Cardiac muscle cell (in vitro differentiated cells and primary cell): ENCODE measurements around the gene ANKRD39. TPM values are rescaled to one million over a fixed set of nuclear protein-coding genes. Genes with fewer than 3 reads are reported as not detected.

ENCODE experiments used
- DNase-seq, 2 donors: peaks; one replicate each; pipeline versions ENCODE4 v3.0.0 to v3.0.0-alpha.2; 2010 to 2017; ENCODE audit warnings: low read depth in 1 of 2, low spot score in 1 of 2
- H3K27ac ChIP-seq: fragments of 200-600 bp; sonication (generic); 2 replicates; pipeline ENCODE4 v1.5.1; 2016
- H3K27me3 ChIP-seq: fragments of 200-600 bp; sonication (generic); 2 replicates; pipeline ENCODE4 v1.6.0; 2016; ENCODE audit warnings: control low read depth
- H3K36me3 ChIP-seq: fragments of 200-600 bp; sonication (generic); 2 replicates; pipeline ENCODE4 v1.5.1; 2016; ENCODE audit warnings: control low read depth
- H3K4me1 ChIP-seq: fragments of 200-600 bp; sonication (generic); 2 replicates; pipeline ENCODE4 v1.8.1; 2017; ENCODE audit warnings: low read depth, mild to moderate bottlenecking, mixed run types
- H3K4me3 ChIP-seq: fragments of 200-600 bp; sonication (generic); 2 replicates; pipeline ENCODE4 v1.5.1; 2016; ENCODE audit warnings: mild to moderate bottlenecking
- H3K9me3 ChIP-seq: fragments of 200-600 bp; sonication (generic); 2 replicates; pipeline ENCODE4 v1.5.1; 2017; ENCODE audit warnings: low read depth, mild to moderate bottlenecking, control low read depth
- polyA plus RNA-seq: library from polyadenylated mRNA; unstranded; fragments of >200 nt; fragmentation: Nextera tagmentation; extraction: Ambion mirVana; gene quantifications from 2 replicates; pipeline ENCODE4 v1.2.1, GENCODE V29; 2016
- total RNA-seq: library from RNA; depleted of rRNA; stranded (reverse); fragments of >200 nt; gene quantifications from 2 replicates; pipeline ENCODE4 v1.2.3, GENCODE V29; 2016
- TF ChIP-seq, protein P1 (sequence below): IDR thresholded peaks from 2 replicates; pipeline ENCODE4 v1.5.1; 2012; ENCODE audit warnings: low read depth, mild to moderate bottlenecking, low read length

ANKRD39 gene
- total and polyA plus RNA-seq, 2 experiments from 2014 or later, result 27.8 to 32.3 TPM

DNA sequence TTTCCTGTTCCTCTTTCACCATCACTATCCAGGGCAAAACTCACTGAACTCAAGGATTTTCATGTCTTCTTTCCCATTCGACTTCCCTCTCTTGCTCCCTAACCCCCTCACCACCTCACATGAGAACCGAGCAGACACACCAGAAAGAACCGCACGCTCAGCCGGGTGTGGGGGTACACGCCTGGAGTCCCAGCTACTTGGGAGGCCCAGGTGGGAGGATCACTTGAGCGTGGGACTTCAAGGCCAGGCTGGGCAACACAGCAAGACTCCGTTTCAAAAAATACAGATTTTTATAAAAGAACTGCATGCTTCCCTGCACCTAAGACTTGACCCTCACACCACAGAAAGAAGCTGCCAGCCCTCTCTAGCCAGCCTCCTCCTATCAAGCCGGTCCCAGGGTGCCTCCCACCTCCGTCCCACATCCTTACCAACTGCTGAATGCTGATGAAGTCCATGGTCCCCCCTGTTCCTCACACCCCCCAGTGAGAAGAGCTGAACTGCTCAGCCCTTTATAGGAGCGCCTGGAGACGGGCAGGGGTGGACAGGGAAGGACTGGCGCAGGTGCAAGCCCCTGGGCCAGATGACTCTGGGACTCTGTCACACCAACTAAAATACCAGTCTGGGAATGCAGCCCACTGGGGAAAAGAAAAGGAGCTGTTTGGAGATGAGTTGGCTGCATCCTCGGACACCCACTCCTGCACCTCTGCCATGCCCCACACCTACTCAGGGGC is 14.1 kb downstream of the ANKRD39 start, which contains the start of gene ANKRD23:
ANKRD23 (minus strand) TSS at position 484 of the 731 bp plus-strand sequence; CDS start at position 455, 29 bp downstream.
- Histone ChIP-seq H3K27ac (peak within 1 kb of the TSS; percentile 10), H3K27me3 (no peaks in the 10 kb centered on the region), H3K4me1 (peaks cover 7% of the 10 kb centered on the region), H3K4me3 (no peak within 1 kb of the TSS), H3K36me3 (no peaks in the 10 kb centered on the region), H3K9me3 (no peaks in the 10 kb centered on the region)
- no peak for DNase-seq
- TF ChIP-seq, protein P1, sequence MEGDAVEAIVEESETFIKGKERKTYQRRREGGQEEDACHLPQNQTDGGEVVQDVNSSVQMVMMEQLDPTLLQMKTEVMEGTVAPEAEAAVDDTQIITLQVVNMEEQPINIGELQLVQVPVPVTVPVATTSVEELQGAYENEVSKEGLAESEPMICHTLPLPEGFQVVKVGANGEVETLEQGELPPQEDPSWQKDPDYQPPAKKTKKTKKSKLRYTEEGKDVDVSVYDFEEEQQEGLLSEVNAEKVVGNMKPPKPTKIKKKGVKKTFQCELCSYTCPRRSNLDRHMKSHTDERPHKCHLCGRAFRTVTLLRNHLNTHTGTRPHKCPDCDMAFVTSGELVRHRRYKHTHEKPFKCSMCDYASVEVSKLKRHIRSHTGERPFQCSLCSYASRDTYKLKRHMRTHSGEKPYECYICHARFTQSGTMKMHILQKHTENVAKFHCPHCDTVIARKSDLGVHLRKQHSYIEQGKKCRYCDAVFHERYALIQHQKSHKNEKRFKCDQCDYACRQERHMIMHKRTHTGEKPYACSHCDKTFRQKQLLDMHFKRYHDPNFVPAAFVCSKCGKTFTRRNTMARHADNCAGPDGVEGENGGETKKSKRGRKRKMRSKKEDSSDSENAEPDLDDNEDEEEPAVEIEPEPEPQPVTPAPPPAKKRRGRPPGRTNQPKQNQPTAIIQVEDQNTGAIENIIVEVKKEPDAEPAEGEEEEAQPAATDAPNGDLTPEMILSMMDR, result no peak

DNA sequence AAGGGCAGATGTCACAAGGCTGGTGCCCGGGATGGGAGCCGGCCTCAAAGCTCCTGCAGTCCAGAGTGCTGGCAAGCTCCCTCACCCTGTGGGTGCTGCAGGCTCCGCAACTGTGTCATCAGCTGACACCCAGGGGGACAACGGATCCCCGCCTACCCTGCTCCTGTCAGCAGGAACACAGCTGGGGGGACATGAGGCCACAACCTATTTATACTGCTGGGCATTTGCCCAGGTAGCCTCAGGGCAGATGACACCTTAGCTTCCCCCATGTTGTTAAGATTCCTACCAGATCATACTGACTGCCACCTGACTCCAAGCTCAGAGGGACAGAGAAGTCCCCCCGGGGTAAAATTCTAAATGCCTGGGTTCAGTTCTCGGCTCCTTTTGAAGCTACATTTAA is 15.2 kb downstream of the ANKRD39 start:
- H3K9me3 ChIP-seq, result no peaks in the 10 kb centered on the region
- H3K27me3 ChIP-seq, result no peaks in the 10 kb centered on the region
- no peak overlapping the region for H3K4me3 ChIP-seq
- H3K36me3 ChIP-seq, result no peaks in the 10 kb centered on the region
- peaks cover 4% of the 10 kb centered on the region for H3K4me1 ChIP-seq
- peak overlapping the region; percentile 10 for H3K27ac ChIP-seq
- no peak for DNase-seq
- TF ChIP-seq, protein P1, result no peak

DNA sequence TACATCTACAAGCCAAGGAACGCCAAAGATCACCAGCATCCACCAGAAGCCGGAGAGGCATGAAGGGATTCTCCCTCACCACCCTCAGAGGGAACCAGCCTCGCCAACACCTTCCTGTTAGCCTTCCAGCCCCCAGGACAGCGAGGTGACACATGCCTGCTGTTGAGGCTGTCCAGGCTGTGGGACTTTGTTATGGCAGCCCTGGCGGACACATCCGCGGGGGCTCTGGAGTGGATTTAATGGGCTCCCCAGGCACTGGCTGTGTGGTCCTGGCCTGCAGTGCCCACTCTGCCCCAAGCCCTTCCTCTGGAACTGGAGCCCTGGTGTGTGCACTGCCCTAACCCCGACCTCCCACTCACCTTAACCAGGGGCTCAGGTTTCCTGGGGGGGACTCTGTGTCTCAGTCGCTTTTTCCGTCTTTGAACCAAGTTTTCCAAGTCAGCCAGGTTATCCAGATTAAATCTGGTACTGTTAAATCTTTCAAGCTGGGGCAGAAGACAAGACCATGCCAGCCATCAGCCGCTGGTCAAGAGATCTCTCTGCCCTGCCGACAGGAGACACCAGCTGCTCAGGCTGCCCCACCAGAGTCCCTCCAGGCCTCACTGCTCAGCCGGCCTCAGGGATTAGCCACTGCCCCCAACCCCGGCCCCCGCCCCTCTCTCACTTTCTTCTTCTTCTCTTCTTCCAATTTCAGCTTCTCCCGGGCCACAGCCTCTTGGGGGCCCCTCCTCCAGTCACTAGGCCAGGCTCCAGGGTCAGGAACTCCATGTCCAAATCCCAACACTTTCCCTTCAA is 15.9 kb downstream of the ANKRD39 start:
- Histone ChIP-seq H3K27me3 (no peaks in the 10 kb centered on the region), H3K4me3 (no peak overlapping the region), H3K9me3 (no peaks in the 10 kb centered on the region), H3K36me3 (peaks cover 4% of the 10 kb centered on the region), H3K4me1 (peaks cover 4% of the 10 kb centered on the region), H3K27ac (no peak overlapping the region)
- TF ChIP-seq, protein P1, result no peak
- no peak for DNase-seq

DNA sequence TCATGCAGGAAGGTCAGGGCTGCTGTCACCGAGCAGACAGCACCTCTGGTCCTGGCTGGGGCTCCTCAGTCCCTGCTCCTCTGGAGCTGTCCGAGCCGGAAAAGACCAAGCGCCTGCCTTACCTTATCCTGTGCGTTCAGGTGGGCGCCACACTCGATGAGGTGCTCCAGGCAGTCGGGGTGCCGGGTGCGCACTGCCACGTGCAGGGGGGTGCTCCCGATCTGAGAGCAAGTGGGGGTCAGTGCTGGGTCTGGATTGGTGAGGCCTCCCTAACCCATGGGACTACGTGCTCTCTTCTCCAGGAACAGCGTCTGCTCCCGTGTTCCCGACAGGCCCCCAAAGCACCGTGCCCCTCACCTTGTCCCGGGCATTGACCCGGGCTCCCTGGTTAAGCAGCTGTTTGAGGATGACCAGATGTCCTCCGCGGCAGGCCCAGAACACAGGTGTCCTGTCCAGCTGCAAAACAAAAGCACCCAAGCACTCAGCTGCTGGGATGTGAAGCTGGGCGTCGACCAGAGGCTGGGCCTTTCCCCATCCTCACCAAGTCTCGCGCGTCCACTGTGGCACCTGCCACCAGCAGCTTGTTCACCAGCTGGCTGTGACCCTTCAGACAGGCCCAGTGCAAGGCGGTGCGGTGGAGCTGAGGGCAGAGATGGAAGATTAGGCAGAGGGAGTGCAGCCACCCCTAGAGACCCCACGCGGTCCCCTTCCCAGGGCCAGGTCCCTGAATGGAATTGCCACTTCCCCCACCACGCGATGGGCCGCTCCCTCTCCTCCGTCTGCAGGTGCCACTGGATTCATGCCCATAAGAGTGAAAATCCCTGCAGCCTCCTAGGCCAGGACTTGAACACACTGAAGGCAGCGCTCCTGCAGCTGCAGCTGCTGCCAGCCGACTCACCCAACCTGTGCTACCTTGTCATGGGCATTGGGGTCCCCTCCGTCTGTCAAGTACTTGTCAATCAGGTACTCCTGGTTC is 17.7 kb downstream of the ANKRD39 start:
- no peak for DNase-seq
- H3K27me3 ChIP-seq, result no peaks in the 10 kb centered on the region
- H3K36me3 ChIP-seq, result peaks cover 4% of the 10 kb centered on the region
- TF ChIP-seq, protein P1, result no peak
- H3K4me1 ChIP-seq, result peaks cover 4% of the 10 kb centered on the region
- no peak overlapping the region for H3K4me3 ChIP-seq
- no peak overlapping the region for H3K27ac ChIP-seq
- H3K9me3 ChIP-seq, result no peaks in the 10 kb centered on the region

DNA sequence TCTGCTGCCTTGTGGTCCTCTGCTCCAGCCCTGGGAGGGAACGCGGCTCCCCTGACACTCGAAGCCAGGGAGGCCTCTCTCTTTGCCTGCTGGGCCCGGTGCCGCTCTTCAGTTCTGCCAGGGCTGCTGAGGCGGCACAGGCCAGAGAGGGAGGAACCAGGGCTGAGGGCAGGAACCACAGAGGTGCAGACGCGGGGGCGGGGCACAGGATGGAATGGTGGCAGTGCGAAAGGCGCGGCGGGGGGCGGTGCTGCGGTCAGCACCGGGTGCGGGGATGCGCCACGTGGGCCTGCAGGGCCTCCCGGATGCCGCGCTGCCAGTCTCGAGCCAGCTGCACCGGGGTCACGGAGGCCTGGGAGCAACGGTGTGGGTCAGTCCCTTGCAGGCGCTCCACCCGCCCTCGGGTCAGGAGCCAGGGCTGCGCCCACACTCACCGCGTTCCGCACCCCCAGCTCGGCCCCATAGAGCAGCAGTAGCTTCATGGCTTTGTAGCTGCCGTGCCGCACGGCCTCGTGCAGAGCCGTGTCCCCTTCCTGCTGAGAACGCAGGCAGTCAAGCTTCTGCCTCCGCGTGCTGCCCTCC is 18.4 kb downstream of the ANKRD39 start:
- no peaks in the 10 kb centered on the region for H3K27me3 ChIP-seq
- no peaks in the 10 kb centered on the region for H3K9me3 ChIP-seq
- H3K4me3 ChIP-seq, result no peak overlapping the region
- peaks cover 4% of the 10 kb centered on the region for H3K4me1 ChIP-seq
- H3K36me3 ChIP-seq, result peaks cover 4% of the 10 kb centered on the region
- DNase-seq, result peak in 1 of 2 donors; percentile 26
- TF ChIP-seq, protein P1, result no peak
- H3K27ac ChIP-seq, result no peak overlapping the region
